ENCODE measurements around the gene MED8.
"Not testable (repeated sequence)": the region's sequence is repeated elsewhere in the genome, so short reads cannot be mapped to it uniquely, and the experiment has no call there.

Gene MED8

GRCh38 chr1:43382027-43382779 is 7.4 kb downstream of the MED8 start:
- DNase-seq, result peak in 1 of 2 experiments; percentile 29

- DNase-seq, result no peak
Measured at GRCh38 chr1:43381612-43382011, 8.0 kb downstream of the MED8 start.

GRCh38 chr1:43379476-43379875 is 10.1 kb downstream of the MED8 start:
- no peak for DNase-seq

GRCh38 chr1:43377831-43378230 is 11.8 kb downstream of the MED8 start:
- no peak for DNase-seq

GRCh38 chr1:43376723-43377235 is 12.8 kb downstream of the MED8 start:
- no peak for DNase-seq

GRCh38 chr1:43373066-43373940 is 16.3 kb downstream of the MED8 start:
- DNase-seq, result no peak

GRCh38 chr1:43372172-43372571 is 17.4 kb downstream of the MED8 start:
- DNase-seq, result no peak

- DNase-seq, result no peak
Measured at GRCh38 chr1:43370564-43370963, 19.0 kb downstream of the MED8 start.

GRCh38 chr1:43369779-43370178 is 19.8 kb downstream of the MED8 start:
- DNase-seq, result not testable (repeated sequence)

GRCh38 chr1:43368646-43369020 is 21.0 kb downstream of the MED8 start:
- no peak for DNase-seq

- no peak for DNase-seq
Measured at GRCh38 chr1:43367904-43368645, 21.5 kb downstream of the MED8 start, which contains the start of gene ELOVL1. ELOVL1 (minus strand) TSS chr1:43368011; CDS start chr1:43365609, 2,402 bp downstream.

GRCh38 chr1:43367026-43367903 is 22.3 kb downstream of the MED8 start:
- DNase-seq, result no peak

GRCh38 chr1:43366601-43367025 is 23.0 kb downstream of the MED8 start:
- DNase-seq, result no peak

GRCh38 chr1:43366179-43366578 is 23.4 kb downstream of the MED8 start:
- no peak for DNase-seq

- DNase-seq, result no peak
Measured at GRCh38 chr1:43365678-43366077, 23.9 kb downstream of the MED8 start.

GRCh38 chr1:43363935-43364525 is 25.6 kb downstream of the MED8 start:
- DNase-seq, result no peak

GRCh38 chr1:43363283-43363934 is 26.2 kb downstream of the MED8 start:
- no peak for DNase-seq

- DNase-seq, result no peak
Measured at GRCh38 chr1:43360616-43361015, 29.0 kb downstream of the MED8 start.

- no peak for DNase-seq
Measured at GRCh38 chr1:43359696-43360095, 29.9 kb downstream of the MED8 start.

GRCh38 chr1:43358746-43359693 is 30.6 kb downstream of the MED8 start, which contains the start of gene CDC20:
CDC20 (plus strand) TSS chr1:43358981; CDS start chr1:43359216, 235 bp downstream.
- peak; percentile 62 to 85 for DNase-seq

All from cerebellar nuclear complex (tissue), 1 donor.